HG03139 (cell line): Measurements from ENCODE around the gene MVP.
"Not testable (repeated sequence)": the region's sequence is repeated elsewhere in the genome, so short reads cannot be mapped to it uniquely, and the experiment has no call there.

ENCODE experiments used
- ATAC-seq: cut with Tn5 transposase; IDR thresholded peaks from one replicate; pipeline ENCODE4 v1.9.1; 2021; ENCODE audit not compliant: unreplicated experiment

MVP gene

DNA sequence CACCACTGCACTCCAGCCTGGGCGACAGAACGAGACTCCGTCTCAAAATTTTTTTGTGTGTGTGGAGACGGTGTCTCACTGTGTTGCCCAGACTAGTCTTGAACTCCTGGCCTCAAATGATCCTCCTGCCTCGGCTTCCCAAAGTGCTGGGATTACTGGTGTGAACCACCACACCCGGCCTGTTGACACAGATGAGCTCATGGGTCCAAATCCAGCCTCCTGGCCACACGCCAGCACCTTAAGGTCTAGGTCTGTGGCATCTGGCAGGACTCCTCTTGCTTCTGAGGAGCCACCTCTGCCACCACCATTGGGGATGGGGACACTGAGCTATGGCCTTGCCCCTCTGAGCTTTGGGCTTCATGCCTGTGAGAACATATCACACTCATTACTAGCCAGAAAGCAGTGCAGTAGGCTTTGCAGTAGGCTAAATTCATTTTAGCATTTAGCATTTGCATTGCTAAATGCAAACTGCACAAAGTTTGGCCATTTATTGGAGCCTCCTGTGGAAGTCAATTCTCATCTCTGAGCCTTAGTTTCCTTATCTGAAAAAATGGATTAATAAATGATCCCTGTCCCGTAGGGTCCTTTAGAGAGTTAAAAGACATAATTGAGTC is 48.2 kb downstream of the MVP start:
- no peak for ATAC-seq

- not testable (repeated sequence) for ATAC-seq
These were observed 48.8 kb downstream of the MVP start for GRCh38 chr16:29869067-29869466.

- no peak for ATAC-seq
These were observed 51.7 kb downstream of the MVP start for GRCh38 chr16:29871822-29872546.

DNA sequence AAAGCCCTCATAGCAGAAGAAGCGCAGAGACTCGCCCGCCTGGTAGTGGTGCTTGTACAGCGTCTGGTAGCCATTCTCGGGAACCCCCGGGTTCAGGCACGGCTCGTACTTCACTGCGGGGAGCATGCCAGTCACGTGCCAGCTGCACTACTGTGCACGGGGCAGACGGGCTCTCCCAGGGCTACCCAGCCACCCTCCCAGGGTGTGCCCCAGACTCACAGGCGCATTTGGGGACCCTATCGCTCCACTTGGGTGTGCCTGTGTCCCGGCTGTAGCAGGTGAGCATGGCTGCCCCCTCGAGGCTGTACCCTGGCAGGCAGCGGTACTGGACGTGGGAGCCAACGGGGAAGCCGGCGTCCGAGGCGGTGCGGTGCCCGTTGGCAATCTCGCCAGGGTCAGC is 53.1 kb downstream of the MVP start:
- ATAC-seq: no peak

DNA sequence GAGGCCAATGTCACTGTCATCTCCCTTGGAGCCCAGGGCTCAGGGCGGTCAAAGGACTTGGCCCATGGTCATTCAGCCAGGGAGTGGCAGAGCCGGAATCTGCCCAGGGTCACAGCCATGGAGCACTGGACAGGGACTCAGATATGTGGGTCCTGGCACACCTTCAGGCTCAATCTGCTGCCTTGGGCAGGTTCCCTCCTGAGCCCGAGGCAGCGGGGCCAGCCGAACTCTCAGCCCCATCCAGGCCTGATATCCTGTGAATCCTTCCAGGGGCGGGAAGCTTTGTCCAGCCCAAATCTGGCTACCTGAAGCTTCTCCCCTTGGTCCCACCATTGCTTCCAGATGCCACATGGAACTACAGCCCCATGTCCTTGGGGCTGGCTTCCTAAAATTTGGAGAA is 54.9 kb downstream of the MVP start:
- ATAC-seq: no peak

DNA sequence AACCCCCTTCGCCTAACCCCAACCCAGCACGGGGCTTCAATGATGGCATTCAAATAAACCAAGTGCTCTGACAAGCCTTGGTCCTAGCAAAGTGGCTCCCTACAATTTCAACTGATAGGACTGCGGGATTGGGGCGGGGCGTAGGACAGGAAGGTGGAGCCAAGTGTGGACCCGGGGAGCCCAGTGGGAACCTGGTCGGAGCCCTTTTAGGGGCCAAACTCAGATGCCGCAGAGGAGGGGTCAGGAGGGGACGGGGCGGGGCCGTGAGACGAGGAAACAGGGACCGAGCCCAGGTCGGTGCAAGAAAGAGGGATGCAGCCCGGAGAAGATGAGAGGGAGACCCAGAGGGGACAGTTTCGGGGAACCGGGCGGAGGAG is 55.9 kb downstream of the MVP start:
- no peak for ATAC-seq

GRCh38 chr16:29876594-29877249 is 56.5 kb downstream of the MVP start:
- no peak for ATAC-seq

GRCh38 chr16:29877266-29877961 is 57.2 kb downstream of the MVP start:
- no peak for ATAC-seq

DNA sequence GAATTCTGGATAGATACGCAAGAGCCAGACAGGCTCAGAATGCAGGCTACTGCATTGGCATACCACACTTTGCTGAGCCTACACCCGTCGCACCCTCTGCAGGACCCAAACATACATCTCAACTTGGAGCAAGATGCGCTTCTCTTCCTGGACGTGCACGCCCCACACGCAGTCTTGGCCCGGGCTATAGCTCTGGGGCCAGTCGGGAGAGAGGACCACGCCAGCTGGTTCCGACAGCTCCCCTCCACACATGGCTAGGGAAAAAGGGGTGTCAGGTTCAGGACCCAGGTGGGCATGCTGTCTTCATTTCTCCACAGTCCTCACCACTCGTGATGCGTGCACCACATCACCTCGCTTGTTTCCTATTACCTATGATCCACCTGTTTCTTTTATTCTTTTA is 57.9 kb downstream of the MVP start:
- ATAC-seq: no peak

GRCh38 chr16:29881050-29881449 is 60.8 kb downstream of the MVP start:
- ATAC-seq: no peak

- no peak for ATAC-seq
These were observed 63.7 kb downstream of the MVP start for GRCh38 chr16:29883987-29884386.

GRCh38 chr16:29889372-29889771 is 69.1 kb downstream of the MVP start:
- not testable (repeated sequence) for ATAC-seq

DNA sequence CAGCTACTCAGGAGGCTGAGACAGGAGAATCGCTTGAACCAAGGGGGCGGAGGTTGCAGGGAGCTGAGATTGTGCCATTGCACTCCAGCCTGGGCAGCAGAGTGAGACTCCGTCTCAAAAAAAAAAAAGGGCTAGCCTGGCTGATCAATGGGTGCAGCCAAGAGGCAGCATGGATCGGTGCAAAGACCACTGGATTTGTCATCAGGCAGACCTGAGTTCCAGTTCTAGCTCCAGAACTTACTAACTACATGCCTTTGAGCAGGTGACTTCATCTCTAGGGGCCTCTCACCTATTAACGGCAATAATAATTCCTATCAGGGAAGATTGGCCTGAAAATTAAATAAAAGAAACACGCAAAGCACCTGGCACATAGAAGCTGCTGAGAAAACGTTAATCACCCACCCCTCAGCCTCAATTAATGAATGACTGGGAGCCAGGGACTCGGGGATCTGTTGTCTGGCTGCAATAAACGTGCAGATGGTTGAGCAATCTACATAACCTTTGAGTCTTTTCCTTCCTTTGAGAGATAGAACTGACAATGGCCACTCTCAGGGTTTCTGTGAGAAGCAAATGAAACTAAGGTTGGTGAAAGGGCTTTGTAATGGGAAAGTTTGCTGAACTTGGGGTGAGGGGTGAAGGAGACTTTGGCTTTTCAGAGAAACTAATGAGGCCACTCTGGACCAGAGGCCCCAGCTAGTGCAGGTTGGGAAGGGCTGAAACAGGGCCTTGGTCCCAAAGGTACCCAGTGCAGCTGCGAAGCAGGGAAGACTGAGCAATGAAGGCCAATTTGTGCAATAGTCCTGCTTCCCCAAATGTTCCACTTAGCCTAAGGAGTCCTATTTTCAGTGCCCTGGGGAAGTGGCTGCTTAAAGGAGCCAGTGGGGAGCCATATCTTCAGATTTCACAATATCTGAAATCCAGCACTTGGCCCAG is 71.5 kb downstream of the MVP start:
- ATAC-seq: no peak

DNA sequence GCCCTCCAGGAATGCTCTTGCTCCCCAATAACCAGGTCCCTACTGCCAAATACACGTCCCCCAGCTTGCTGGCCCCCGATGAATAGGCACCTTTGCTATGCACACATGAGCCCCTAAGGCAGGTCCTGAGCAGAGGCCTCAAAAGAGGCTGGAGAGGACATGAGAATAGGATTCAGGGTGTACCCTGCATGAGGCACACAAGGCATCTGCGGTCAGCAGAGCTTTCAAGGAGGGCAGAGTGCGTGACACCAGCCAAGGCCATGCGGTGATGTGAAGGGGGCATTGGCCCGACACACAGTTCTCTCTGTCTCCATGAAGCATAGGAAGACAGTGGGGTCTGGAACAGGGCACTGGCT is 72.2 kb downstream of the MVP start:
- ATAC-seq: no peak

- ATAC-seq: no peak
These were observed 73.3 kb downstream of the MVP start for GRCh38 chr16:29893553-29893952.

- ATAC-seq: no peak
These were observed 74.1 kb downstream of the MVP start for GRCh38 chr16:29894352-29894751.

- ATAC-seq: no peak
These were observed 76.6 kb downstream of the MVP start for GRCh38 chr16:29896841-29897240.

DNA sequence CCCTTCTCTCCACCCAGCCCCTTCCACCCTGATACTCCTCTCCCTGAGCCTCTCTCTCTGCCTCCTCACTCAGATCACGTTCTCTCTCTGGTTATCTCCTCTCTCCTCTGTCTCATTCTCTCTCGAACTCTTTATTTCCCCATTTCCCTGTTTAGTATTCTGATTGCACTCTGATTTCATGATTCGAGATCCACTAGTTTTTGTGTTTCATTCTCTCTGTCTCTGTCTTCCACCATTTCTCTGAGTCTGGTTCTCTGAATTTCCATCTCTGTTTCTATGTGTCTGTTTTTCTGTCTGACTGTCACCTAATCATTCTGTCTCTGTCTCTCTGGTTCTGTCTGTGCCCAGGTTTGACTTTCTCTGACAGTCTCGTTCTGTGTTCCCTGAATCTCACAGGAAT is 77.1 kb downstream of the MVP start:
- no peak for ATAC-seq
